A204.1 (cell line): ENCODE results near the gene ABHD3.
"Not testable (repeated sequence)": the region's sequence is repeated elsewhere in the genome, so short reads cannot be mapped to it uniquely, and the experiment has no call there.

Experiments
- FAIRE-seq: peaks from 2 replicates; lab custom pipeline; 2012; peaks lifted over from hg19 to GRCh38; lab: Jason Lieb, UNC

Gene ABHD3

DNA sequence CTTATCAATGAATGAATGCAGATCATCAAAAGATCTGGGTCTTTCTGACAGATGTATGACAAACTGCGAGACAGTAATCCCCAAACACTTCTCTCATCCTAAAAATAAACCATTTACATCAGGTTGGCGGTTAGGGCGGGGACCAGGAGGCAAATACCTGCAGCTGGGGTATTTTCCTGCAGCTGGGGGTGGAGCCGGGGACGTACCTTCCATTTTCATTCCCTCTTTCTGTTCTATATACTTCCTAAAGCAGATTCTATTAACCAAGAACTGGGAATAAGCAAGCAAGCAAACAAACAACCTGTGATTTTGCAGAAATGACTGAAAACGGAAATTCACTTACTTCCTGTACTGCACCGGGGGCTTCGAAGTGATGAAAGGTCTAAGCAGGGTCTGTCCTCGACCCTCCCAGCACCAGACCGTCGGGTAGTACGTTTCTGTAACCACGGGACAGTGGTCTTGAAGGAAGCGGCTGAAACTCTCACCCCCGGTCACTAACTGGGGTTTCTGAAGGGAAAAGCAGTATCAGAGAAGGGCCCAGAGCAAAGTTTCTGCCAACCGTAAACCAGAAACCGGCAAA is 1.2 kb downstream of the ABHD3 start:
- no peak for FAIRE-seq

- no peak for FAIRE-seq
Measured at GRCh38 chr18:21702602-21703001, 2.0 kb downstream of the ABHD3 start.

- FAIRE-seq: no peak
Measured at GRCh38 chr18:21701621-21702020, 3.0 kb downstream of the ABHD3 start.

GRCh38 chr18:21700528-21701075 is 4.0 kb downstream of the ABHD3 start:
- no peak for FAIRE-seq

DNA sequence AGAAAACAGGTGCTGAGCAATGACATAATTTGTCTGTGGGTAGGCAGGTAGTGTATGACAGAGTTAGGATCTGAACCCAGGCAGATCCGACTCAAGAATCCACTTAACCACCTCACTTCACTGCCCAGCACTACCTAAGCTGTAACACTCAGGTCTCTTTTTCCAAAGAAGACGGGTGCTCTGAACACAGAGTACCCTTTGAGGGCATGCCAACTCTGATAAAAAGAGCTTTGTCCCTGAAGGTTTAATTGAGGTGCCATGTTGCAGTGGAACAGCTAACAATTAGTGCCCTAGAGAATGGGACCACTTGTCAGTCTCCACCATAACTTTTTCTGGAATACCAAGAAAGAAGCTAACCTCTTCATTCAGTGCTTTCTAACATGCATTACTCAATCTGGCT is 11.3 kb downstream of the ABHD3 start:
- no peak for FAIRE-seq

GRCh38 chr18:21689736-21690135 is 14.8 kb downstream of the ABHD3 start:
- no peak for FAIRE-seq

GRCh38 chr18:21686282-21687105 is 18.1 kb downstream of the ABHD3 start:
- FAIRE-seq: no peak

GRCh38 chr18:21685556-21685981 is 19.0 kb downstream of the ABHD3 start:
- not testable (repeated sequence) for FAIRE-seq

DNA sequence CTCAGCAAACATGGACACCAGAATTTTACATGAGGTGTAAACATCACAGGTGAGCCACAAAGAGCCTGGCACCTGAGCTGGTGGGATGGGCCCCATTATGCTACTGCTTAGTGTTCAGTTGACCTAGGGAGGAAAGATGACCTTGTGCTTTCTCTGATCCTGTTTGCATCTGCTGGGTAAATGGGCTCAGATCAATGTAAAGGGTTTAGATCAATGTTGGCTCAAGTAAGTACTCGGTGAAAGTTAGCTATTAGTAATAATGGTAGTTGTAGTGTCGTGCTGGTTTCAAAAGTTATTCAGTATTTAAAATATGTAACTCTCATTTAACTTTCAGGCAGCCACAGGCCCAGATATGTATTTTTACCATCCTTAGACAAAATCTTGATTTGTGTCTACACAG is 19.8 kb downstream of the ABHD3 start:
- no peak for FAIRE-seq

GRCh38 chr18:21682371-21683051 is 22.1 kb downstream of the ABHD3 start:
- FAIRE-seq: no peak

DNA sequence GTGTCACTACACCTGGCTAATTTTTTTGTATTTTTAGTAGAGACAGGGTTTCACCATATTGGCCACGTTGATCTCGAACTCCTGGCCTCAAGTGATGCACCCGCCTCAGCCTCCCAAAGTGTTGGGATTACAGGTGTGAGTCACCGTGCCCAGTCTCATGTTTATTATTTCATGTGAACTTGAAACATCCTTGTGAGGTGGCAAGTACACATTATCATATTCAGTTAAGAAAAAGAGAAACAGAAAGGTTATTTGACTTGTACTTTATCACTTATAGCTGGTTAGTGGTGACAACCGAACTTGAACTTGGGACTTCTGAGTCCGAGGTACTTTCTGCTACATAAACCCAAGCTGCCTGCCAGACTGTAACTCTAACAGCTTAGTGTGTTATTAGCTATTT is 24.4 kb downstream of the ABHD3 start:
- no peak for FAIRE-seq

GRCh38 chr18:21678859-21679258 is 25.7 kb downstream of the ABHD3 start:
- FAIRE-seq: no peak

- not testable (repeated sequence) for FAIRE-seq
Measured at GRCh38 chr18:21675354-21675753, 29.2 kb downstream of the ABHD3 start.

- FAIRE-seq: no peak
Measured at GRCh38 chr18:21672521-21673267, 31.9 kb downstream of the ABHD3 start.

DNA sequence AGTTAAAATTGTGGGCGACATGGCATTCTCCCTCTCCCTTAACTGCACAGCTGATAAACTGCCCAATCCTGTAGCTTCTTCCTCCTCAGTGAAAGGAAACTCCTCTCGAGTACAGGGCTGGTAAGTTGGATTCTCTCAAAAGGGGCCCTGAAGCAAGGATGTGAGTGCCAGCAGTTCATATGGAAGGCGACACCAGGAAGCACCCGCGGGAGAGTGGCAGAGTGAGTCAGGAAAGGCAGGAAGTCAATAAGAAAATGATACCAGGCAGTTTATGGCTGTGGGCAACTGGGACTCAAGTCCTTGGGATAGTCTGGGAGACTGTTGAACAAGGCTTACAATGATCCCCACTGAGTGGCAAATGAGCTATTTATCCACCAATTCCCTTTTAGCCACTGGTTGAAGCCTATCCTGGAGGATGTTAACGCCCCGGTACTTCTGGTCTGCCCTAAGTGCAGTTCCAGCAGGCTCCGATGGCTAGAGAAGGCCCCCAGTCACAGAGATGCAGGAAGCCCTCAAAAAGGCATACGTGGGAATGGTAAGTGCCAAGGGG is 34.8 kb downstream of the ABHD3 start:
- no peak for FAIRE-seq

- no peak for FAIRE-seq
Measured at GRCh38 chr18:21664069-21664468, 40.5 kb downstream of the ABHD3 start.

DNA sequence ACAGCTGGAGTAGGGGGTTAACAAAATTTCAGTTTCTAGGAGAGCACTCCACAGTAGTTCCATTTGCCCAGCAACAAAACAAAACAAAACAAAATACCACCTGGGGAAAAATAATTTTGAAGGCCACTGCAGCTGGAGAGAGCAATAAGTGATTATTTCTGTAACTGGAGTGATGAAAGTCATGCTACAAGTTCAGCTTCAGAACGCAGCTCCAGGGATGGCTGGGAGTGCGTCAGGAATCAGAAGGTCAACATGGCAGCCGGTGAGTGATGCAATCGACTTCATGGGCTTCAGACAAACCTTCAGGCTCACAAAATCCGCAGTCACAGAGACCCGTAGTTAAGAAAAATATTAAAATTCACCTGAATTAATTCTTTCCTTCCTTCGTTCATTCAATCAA is 41.0 kb downstream of the ABHD3 start:
- FAIRE-seq: no peak

GRCh38 chr18:21662581-21662980 is 42.0 kb downstream of the ABHD3 start:
- FAIRE-seq: no peak

- FAIRE-seq: no peak
Measured at GRCh38 chr18:21660078-21660477, 44.5 kb downstream of the ABHD3 start.

DNA sequence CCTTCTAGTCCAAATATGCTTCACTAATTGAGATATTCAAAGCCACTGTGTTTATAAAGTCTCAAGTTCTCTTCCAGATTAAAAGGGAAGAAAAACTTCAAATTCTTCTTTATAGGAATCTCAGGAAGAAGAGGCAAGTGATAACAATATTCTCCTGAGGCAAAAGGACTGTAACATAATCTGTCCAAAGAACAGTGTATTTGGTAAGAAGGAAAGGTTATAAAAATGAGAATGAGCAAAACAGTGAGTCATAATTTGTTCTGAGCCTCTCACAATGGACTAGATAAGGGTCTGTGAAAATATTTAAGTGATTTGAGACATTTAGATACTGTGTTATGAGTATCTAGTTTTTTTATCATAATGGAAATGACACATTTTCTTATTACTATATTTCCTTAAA is 48.2 kb downstream of the ABHD3 start:
- no peak for FAIRE-seq

- no peak for FAIRE-seq
Measured at GRCh38 chr18:21653361-21653760, 51.2 kb downstream of the ABHD3 start.

DNA sequence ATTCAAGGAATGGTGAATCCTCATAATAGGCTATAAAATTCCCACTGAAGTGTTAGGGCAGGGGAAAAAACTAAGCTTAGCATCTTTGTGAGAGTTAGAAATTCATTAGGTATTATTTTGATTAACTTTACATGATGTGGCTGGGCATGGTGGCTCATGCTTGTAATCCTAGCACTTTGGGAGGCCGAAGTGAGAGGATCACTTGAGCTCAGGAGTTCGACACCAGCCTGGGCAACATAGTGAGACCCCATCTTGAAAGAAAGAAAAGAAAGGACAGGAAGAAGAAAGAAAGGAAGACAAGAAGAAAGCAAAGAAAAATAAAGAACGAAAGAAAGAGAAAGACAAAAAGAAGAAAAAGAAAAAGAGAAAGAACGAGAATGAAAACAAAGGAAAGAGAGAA is 52.5 kb downstream of the ABHD3 start:
- no peak for FAIRE-seq
